HL-60 (cell line): ENCODE data around the gene ZKSCAN2.

Experiments
- GABPA ChIP-seq: IDR thresholded peaks from 2 replicates; pipeline ENCODE4 v1.6.1; 2012; ENCODE audit warnings: low read depth
- POLR2AphosphoS5 ChIP-seq: IDR thresholded peaks from 2 replicates; pipeline ENCODE4 v1.6.1; 2012; ENCODE audit warnings: low read depth
- SPI1 ChIP-seq: IDR thresholded peaks from 2 replicates; pipeline ENCODE4 v1.6.1; 2012; ENCODE audit warnings: low read depth, mild to moderate bottlenecking, borderline replicate concordance
- TF ChIP-seq, protein P1 (sequence below): IDR thresholded peaks from one replicate; pipeline ENCODE4 v1.5.1; 2011; ENCODE audit warnings: low read length, control low read depth, inconsistent platforms; ENCODE audit not compliant: insufficient read depth
- TF ChIP-seq, protein P2 (sequence below): IDR thresholded peaks from 2 replicates; pipeline ENCODE4 v1.6.1; 2012; ENCODE audit warnings: low read depth; ENCODE audit not compliant: insufficient replicate concordance

DNA sequence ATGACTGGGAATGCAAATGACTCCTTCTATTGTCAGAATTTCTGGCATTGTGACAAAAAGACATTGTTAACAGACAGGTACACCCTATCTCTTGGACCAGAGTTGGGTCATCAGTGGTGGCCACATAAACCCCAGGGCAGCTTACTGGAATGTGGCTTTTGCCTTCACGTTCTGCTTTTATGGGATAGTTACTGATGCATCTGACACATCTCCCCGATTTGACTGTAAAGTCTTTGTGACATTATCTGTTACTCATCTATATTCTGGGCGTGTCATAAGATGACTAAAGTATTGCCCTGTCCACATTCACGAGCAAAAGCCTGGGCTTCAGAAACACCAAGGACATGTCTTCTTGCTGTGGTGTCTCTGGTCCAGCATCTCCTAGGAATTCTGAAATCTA is 59.6 kb downstream of the ZKSCAN2 start:
- TF ChIP-seq, protein P1, sequence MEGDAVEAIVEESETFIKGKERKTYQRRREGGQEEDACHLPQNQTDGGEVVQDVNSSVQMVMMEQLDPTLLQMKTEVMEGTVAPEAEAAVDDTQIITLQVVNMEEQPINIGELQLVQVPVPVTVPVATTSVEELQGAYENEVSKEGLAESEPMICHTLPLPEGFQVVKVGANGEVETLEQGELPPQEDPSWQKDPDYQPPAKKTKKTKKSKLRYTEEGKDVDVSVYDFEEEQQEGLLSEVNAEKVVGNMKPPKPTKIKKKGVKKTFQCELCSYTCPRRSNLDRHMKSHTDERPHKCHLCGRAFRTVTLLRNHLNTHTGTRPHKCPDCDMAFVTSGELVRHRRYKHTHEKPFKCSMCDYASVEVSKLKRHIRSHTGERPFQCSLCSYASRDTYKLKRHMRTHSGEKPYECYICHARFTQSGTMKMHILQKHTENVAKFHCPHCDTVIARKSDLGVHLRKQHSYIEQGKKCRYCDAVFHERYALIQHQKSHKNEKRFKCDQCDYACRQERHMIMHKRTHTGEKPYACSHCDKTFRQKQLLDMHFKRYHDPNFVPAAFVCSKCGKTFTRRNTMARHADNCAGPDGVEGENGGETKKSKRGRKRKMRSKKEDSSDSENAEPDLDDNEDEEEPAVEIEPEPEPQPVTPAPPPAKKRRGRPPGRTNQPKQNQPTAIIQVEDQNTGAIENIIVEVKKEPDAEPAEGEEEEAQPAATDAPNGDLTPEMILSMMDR, result no peak
- TF ChIP-seq POLR2AphosphoS5, result no peak
- TF ChIP-seq, protein P2, sequence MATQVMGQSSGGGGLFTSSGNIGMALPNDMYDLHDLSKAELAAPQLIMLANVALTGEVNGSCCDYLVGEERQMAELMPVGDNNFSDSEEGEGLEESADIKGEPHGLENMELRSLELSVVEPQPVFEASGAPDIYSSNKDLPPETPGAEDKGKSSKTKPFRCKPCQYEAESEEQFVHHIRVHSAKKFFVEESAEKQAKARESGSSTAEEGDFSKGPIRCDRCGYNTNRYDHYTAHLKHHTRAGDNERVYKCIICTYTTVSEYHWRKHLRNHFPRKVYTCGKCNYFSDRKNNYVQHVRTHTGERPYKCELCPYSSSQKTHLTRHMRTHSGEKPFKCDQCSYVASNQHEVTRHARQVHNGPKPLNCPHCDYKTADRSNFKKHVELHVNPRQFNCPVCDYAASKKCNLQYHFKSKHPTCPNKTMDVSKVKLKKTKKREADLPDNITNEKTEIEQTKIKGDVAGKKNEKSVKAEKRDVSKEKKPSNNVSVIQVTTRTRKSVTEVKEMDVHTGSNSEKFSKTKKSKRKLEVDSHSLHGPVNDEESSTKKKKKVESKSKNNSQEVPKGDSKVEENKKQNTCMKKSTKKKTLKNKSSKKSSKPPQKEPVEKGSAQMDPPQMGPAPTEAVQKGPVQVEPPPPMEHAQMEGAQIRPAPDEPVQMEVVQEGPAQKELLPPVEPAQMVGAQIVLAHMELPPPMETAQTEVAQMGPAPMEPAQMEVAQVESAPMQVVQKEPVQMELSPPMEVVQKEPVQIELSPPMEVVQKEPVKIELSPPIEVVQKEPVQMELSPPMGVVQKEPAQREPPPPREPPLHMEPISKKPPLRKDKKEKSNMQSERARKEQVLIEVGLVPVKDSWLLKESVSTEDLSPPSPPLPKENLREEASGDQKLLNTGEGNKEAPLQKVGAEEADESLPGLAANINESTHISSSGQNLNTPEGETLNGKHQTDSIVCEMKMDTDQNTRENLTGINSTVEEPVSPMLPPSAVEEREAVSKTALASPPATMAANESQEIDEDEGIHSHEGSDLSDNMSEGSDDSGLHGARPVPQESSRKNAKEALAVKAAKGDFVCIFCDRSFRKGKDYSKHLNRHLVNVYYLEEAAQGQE, result no peak
- no peak for TF ChIP-seq SPI1
- TF ChIP-seq GABPA, result no peak
